Renal pelvis (tissue), 12 donors: ENCODE results near the gene ACAD10. TPM values are rescaled to one million over a fixed set of nuclear protein-coding genes. Genes with fewer than 3 reads are reported as not detected.
"Not testable (repeated sequence)": the region's sequence is repeated elsewhere in the genome, so short reads cannot be mapped to it uniquely, and the experiment has no call there.

Source experiments
- DNase-seq: peaks from one replicate; pipeline ENCODE4 v3.0.0-alpha.2; 2013
- long read RNA-seq, 16 experiments: transcript quantifications; one replicate each; lab custom pipeline, GENCODE V29; 2026
- polyA plus RNA-seq, 3 donors: library from polyadenylated mRNA; unstranded; fragments of 120-200 nt; gene quantifications; one replicate each; pipeline ENCODE4 v1.2.1, GENCODE V29; 2013; ENCODE audit not compliant: insufficient read length in 3 of 3

The ACAD10 gene
- 10 to 100 TPM; 31.8 to 53.2 (median 49.8) TPM for polyA plus RNA-seq
- long read RNA-seq, donor 1, partial matches to known transcripts, result 6 of 7 reads
- long read RNA-seq, donor 1, other reads (novel, unspliced or antisense), result 0 of 7 reads
- long read RNA-seq, donor 2, partial matches to known transcripts, result 0 of 1 reads
- long read RNA-seq, donor 2, other reads (novel, unspliced or antisense), result 0 of 1 reads
- long read RNA-seq, donor 3, full-length matches to known transcripts, result 3 of 3 reads
- long read RNA-seq, donor 3, partial matches to known transcripts, result 0 of 3 reads
- long read RNA-seq, donor 3, other reads (novel, unspliced or antisense), result 0 of 3 reads
- long read RNA-seq, donor 4, partial matches to known transcripts, result 0 of 1 reads
- long read RNA-seq, donor 4, other reads (novel, unspliced or antisense), result 0 of 1 reads
- long read RNA-seq, donor 5, partial matches to known transcripts, result 0 of 1 reads
- long read RNA-seq, donor 5, other reads (novel, unspliced or antisense), result 0 of 1 reads
- long read RNA-seq, donor 6, partial matches to known transcripts, result 0 of 2 reads
- long read RNA-seq, donor 6, other reads (novel, unspliced or antisense), result 0 of 2 reads
- long read RNA-seq, donor 7, partial matches to known transcripts, result 0 of 2 reads
- long read RNA-seq, donor 7, other reads (novel, unspliced or antisense), result 0 of 2 reads
- long read RNA-seq, donor 8, result 0 reads
- long read RNA-seq, donor 9, partial matches to known transcripts, result 0 of 7 reads
- long read RNA-seq, donor 9, other reads (novel, unspliced or antisense), result 0 of 7 reads
- long read RNA-seq, donor 10, partial matches to known transcripts, result 0 of 3 reads
- long read RNA-seq, donor 10, other reads (novel, unspliced or antisense), result 0 of 3 reads
- long read RNA-seq, donor 11, partial matches to known transcripts, result 0 of 3 reads
- long read RNA-seq, donor 11, other reads (novel, unspliced or antisense), result 0 of 3 reads
- long read RNA-seq, donor 12, partial matches to known transcripts, result 6 of 11 reads
- long read RNA-seq, donor 12, other reads (novel, unspliced or antisense), result 0 of 11 reads
- long read RNA-seq, donor 13, partial matches to known transcripts, result 0 of 4 reads
- long read RNA-seq, donor 13, other reads (novel, unspliced or antisense), result 0 of 4 reads
- long read RNA-seq, donor 14, result 0 reads
- long read RNA-seq, donor 15, partial matches to known transcripts, result 0 of 5 reads
- long read RNA-seq, donor 15, other reads (novel, unspliced or antisense), result 0 of 5 reads
- long read RNA-seq, donor 16, partial matches to known transcripts, result 7 of 13 reads
- long read RNA-seq, donor 16, other reads (novel, unspliced or antisense), result 0 of 13 reads

- DNase-seq, result peak; percentile 93
Observed at GRCh38 chr12:111685811-111686573, at the start of gene ACAD10, which contains the start of gene BRAP. ACAD10 (plus strand) TSS chr12:111686053; CDS start chr12:111692710, 6,657 bp downstream. BRAP (minus strand) TSS chr12:111685956; CDS start chr12:111685792, 164 bp downstream.

- DNase-seq, result peak; percentile 74
Observed at GRCh38 chr12:111636209-111636945, 49.5 kb upstream of the ACAD10 start.

- no peak for DNase-seq
Observed at GRCh38 chr12:111638556-111638955, 47.3 kb upstream of the ACAD10 start.

- DNase-seq, result no peak
Observed at GRCh38 chr12:111640506-111640905, 45.3 kb upstream of the ACAD10 start.

GRCh38 chr12:111642681-111643426, 43.0 kb upstream of the ACAD10 start:
- DNase-seq, result no peak

DNA sequence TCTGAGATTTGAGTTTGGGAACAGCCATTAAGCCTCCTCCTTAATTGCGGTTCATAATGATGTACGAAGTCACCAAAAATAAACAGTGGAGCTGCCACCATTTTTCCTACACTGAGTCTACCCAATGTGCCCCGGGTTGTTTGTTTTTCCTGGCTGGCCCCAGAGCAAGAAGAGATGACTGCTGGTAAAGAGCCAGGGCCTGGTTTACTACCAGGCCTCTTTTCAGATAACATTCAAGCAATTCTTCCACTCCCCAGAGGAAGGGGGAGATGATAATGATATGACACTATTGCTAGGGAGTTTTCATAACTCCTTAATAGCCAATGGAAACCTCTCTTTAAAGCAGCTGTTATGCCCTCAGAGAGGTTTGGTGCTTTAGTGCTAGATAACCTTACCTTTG, 42.4 kb upstream of the ACAD10 start:
- no peak for DNase-seq

DNA sequence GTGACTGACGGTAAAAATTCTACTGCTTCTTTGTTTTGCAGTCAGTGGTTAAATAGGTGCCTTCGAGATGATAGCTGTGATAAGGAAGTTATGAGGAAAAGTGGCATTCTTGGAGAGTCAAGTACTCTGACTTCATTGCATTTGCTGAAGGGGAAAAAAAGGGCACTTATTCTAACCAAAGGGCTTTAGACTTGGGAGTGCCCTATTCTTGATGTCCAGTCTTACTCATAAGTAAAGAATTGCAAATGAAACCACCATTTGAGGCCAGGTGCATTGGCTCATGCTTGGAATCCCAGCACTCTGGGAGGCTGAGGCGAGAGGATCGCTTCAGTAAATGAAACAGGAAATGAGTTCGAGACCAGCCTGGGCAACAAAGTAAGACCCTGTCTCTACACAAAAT, 40.4 kb upstream of the ACAD10 start:
- DNase-seq, result no peak

- DNase-seq, result no peak
Observed at GRCh38 chr12:111650912-111651311, 34.9 kb upstream of the ACAD10 start.

DNA sequence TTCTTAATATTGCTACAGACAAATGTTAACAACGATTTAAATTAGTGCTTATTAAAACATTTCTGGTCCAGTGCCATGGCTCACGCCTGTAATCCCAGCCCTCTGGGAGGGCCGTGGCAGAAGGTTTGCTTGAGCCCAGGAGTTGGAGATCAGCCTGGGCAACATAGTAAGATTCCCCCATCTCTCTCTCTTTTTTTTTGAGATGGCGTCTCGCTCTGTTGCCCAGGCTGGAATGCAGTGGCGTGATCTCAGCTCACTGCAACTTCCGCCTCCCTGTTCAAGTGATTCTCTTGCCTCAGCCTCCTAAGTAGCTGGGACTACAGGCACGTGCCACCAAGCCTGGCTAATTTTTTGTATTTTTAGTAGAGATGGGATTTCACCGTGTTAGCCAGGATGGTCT, 33.3 kb upstream of the ACAD10 start:
- DNase-seq, result not testable (repeated sequence)

DNA sequence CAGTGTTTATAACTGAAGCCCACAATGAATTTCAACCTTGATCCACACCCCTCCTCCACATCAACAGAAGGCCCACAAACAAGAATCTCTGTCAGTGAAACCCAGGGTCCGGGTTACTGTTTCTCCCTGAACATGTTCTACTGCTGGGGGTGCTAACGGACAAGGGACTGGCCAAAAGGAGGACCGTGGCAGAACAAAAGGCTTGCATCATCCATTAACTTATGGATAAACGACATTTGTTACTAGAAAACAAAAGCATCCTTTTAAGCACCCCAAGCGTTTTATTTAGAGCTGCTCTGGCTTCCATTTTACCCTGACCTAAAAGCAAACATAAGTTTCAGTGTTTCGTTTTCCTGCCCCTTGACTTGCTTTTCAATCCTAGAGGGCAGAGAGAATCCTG, 32.3 kb upstream of the ACAD10 start:
- no peak for DNase-seq

- DNase-seq, result no peak
Observed at GRCh38 chr12:111655356-111655755, 30.5 kb upstream of the ACAD10 start.

DNA sequence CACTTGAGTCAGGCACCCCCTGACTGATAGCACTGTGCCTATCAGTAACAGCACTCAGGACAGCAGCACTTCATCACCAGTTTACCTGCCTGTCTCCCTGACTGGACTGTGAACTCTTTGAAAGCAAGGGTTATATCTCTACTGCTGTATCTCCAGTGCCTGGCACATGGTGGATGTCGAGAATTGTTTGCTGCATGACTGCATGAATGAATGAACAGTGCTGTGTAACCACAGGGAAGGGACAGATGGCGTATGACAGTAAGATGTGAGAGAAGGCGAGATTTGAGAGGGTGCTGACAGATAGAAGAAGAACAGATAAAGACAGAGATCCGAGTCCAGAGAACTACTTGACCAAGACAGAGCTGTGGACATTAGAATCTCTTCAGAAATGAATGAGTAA, 29.8 kb upstream of the ACAD10 start:
- DNase-seq, result no peak

DNA sequence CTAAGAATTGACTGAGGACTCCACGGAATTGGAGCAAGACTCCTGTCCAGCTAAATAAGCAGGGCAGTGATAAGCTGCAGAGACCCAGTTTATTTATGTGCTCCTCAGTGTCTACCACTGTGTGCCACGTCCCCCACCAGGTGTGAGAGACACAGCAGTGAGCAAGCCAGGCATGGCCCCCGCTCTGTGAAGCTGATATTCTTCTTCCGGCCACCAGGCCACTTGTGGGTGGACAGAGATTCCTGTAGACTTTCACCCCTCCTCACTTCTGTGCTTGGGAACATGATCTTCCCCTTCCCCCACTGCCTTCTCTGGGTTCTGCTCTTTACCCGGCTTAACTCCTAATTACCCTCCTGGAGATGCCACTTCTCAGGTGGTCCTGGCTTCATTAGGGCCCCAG, 21.4 kb upstream of the ACAD10 start:
- DNase-seq, result no peak

DNA sequence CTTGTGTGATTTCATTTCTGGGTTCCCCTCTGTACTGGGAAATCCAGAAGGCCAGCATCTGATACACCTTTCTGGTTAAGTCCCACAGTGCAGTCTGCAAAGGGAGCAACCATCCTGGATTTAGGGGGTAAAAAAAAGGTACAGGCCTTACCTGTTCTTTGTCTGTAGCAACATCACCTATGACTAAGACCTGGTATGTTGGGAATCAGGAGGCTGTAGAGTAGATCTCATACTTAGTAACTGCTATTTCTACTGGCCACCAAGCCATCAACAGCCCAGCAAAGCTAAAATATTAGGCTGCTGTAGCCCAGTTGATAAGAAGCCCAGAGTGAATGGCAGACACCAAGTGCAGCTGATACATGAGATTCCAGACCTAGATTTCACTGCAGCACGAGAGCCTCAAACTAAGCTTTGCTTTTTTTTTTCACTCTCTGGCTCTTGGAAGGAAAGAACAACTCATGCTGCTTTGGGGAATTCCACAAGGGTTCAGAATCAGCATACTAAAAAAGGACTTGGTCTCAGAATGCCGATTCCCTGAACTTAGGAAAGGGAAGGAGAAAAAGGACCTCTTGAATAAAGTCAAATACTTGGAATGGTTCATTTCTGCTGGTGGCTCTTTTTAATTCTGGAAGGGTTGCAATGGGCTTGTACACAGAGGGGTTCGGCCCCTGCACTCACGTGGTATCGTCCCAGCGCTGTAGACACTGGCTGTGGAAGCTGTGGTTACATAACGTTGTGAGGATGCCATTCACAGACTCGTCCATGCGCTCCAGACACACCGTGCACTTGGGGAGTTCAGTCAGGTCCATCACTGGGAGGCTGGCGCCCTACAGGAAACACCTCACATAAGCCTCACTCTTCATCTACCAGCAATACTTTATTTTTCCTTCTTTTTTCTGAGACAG, 20.6 kb upstream of the ACAD10 start:
- DNase-seq, result no peak

- no peak for DNase-seq
Observed at GRCh38 chr12:111672822-111673381, 13.0 kb upstream of the ACAD10 start.

GRCh38 chr12:111673503-111673902, 12.3 kb upstream of the ACAD10 start:
- no peak for DNase-seq

- DNase-seq, result no peak
Observed at GRCh38 chr12:111677186-111677585, 8.7 kb upstream of the ACAD10 start.
